Psoas muscle (tissue), 8 donors: ENCODE measurements around the gene OGDHL. TPM values are rescaled to one million over a fixed set of nuclear protein-coding genes. Genes with fewer than 3 reads are reported as not detected.

ENCODE experiments used
- ATAC-seq, 4 donors: fragments of 200-7000 bp; cut with Tn5 transposase; one replicate each; pipeline ENCODE4 v1.9.1; 2020; ENCODE audit warnings: moderate library complexity in 3 of 4, mild to moderate bottlenecking in 2 of 4
- DNase-seq, 2 donors: peaks; one replicate each; pipeline ENCODE4 v3.0.0-alpha.2; 2020
- H3K27ac ChIP-seq: fragments of 200-600 bp; one replicate; pipeline ENCODE4 v1.8.0; 2022
- H3K27me3 ChIP-seq, 3 donors: fragments of 200-600 bp in 1 of 3; one replicate each; pipeline versions ENCODE4 v1.6.1 to v1.8.0; 2013 to 2022; ENCODE audit warnings: low read length in 2 of 3, mild to moderate bottlenecking in 2 of 3, moderate library complexity in 1 of 3; ENCODE audit not compliant: insufficient read depth in 3 of 3
- H3K36me3 ChIP-seq, 2 donors: fragments of 200-600 bp in 1 of 2; one replicate each; pipeline versions ENCODE4 v1.6.1 to v1.8.0; 2013 to 2022; ENCODE audit warnings: low read depth in 1 of 2, mild to moderate bottlenecking in 1 of 2, moderate library complexity in 1 of 2; ENCODE audit not compliant: insufficient read depth in 1 of 2
- H3K4me1 ChIP-seq: fragments of 200-600 bp; one replicate; pipeline ENCODE4 v1.8.0; 2022
- H3K4me3 ChIP-seq: fragments of 200-600 bp; one replicate; pipeline ENCODE4 v1.8.0; 2022; ENCODE audit warnings: mild to moderate bottlenecking
- H3K9me3 ChIP-seq: fragments of 200-600 bp; one replicate; pipeline ENCODE4 v1.8.0; 2022
- WGBS, 3 donors: extraction: QIAGEN DNeasy Blood & Tissue Kit; methylation state at CpG; one replicate each; pipeline versions ENCODE4 v1.1.6 to v1.1.7; 2013; 5-methylcytosine and 5-hydroxymethylcytosine counted together
- intact Hi-C, 2 donors: fragments of 100-400 bp; cut with DNase I; formaldehyde crosslinking; loops; one replicate each; pipeline versions ENCODE4 v1.11.0 to v1.14.2; 2022
- long read RNA-seq, 2 donors: library from polyadenylated mRNA; unstranded; transcript quantifications; one replicate each; pipeline ENCODE4 v2.0.0, GENCODE V29; 2021
- polyA plus RNA-seq, 3 donors: library from polyadenylated mRNA; stranded (reverse); fragments of 200-250 nt; gene quantifications; one replicate each; pipeline ENCODE4 v1.2.3, GENCODE V29; 2013
- total RNA-seq, 4 donors: library from RNA; stranded (reverse); fragmentation: NEBNext Ultra II Directional in 2 of 4; extraction: Animal tissue kit (Norgen Biotek cat#: 25700) in 2 of 4; gene quantifications; one replicate each; pipeline versions ENCODE4 v1.2.1 to v1.2.4, GENCODE V29; 2021 to 2023
- TF ChIP-seq, protein P1 (sequence below): fragments of 200-600 bp; IDR thresholded peaks from one replicate; pipeline ENCODE4 v1.8.0; 2022; ENCODE audit warnings: antibody characterized with exemption
- donor health status: healthy with polysubstance abuse.
- donor health status: DM: no; HTN: no; CAD: no; lungs with moderate emphysema.
- donor health status: Bipolar disorder and iron deficiency.
- donor health status: healthy.
- donor health status: DM: yes; HTN: yes; CAD: no.
- donor health status: DM: no; HTN: no; CAD: no.
- donor health status: DM: no; HTN: no; CAD: no.
- donor health status: DM: yes; HTN: yes; CAD: no.

OGDHL gene
- total RNA-seq (under 1 TPM in 2 of 4 donors, not detected in 2; 0.17 to 0.32 TPM), polyA plus RNA-seq (under 1 TPM in 2 of 3 donors, not detected in 1; 0.01 TPM)
- long read RNA-seq, donor 1 = 0 reads
- long read RNA-seq, donor 2 = 0 reads

DNA sequence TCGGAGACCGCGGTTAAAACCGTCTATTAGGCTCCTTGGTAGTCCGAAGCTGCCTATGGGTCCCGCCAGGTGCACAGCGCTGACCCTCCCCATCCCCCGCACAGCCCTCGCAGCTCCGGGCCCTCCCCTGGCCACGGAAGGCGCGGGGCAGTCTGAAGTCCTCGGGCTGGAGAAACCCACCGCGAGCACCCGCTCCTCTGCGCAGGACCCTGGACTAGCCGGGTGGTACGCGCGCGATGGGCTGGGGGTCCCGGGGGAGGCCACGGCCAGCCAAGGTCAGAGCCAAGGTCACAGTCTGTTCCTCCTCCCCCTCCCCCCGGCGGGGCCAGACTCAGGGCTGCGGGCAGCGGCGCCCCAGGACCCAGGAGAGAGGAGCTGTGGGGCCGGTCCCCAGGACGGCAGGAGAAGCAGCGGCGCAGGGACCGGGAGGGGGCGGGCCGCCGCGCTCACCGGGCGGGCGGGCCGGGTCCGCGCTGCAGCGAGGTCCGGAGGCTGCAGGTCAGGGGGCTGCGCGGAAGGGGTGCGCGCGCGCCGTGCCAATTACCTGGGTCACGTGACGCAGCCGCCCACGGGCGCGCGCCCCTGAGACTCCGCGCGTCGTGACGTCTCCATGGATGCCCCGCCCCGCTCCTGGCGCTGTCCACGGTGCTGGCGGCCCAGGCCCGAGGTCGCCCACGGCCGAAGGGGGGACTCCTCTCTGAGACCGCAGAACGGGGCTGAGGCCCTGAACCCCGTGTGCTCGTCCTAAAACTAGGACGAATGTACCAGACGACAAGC lies at the start of gene OGDHL:
Gene OGDHL (minus strand): TSS at position 535 of the 777 bp plus-strand sequence. CDS start 3,731 bp downstream, outside the sequence.
- Histone ChIP-seq H3K4me1 (no peaks in the 10 kb centered on the region), H3K27me3 (peaks cover 3 to 51% (median 7%) of the 10 kb centered on the region in 3 donors), H3K27ac (no peak within 1 kb of the TSS), H3K9me3 (no peaks in the 10 kb centered on the region), H3K36me3 (no peaks in the 10 kb centered on the region), H3K4me3 (peak within 1 kb of the TSS; percentile 64)
- intact Hi-C loops = no loop called here
- 0 to 1% (median 1%) methylated on average over 56 to 81 of the region's 81 CpGs for WGBS, 3 donors
- DNase-seq (peak in 1 of 2 donors; percentile 42), ATAC-seq (peak; percentile 48 to 71 (median 62))
- TF ChIP-seq, protein P1, sequence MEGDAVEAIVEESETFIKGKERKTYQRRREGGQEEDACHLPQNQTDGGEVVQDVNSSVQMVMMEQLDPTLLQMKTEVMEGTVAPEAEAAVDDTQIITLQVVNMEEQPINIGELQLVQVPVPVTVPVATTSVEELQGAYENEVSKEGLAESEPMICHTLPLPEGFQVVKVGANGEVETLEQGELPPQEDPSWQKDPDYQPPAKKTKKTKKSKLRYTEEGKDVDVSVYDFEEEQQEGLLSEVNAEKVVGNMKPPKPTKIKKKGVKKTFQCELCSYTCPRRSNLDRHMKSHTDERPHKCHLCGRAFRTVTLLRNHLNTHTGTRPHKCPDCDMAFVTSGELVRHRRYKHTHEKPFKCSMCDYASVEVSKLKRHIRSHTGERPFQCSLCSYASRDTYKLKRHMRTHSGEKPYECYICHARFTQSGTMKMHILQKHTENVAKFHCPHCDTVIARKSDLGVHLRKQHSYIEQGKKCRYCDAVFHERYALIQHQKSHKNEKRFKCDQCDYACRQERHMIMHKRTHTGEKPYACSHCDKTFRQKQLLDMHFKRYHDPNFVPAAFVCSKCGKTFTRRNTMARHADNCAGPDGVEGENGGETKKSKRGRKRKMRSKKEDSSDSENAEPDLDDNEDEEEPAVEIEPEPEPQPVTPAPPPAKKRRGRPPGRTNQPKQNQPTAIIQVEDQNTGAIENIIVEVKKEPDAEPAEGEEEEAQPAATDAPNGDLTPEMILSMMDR = no peak

DNA sequence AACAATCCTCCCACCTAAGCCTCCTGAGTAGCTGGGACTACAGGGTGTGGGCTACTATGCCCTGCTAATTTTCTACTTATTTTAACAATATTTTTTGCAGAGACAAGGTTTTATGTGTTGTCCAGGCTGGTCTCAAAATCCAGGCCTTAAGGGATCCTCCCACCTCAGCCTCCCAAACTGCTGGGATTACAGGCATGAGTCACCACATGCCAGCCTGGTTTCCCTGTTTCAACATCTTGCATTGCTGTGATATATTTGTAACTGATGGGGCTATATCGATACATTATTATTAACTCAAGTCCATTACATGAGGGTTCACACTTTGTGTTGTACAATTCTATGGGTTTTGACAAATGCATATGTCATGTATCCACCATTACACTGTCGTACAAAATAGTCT lies 41.9 kb upstream of the OGDHL start:
- no peak for DNase-seq
- intact Hi-C loops = no loop called here
- Histone ChIP-seq H3K4me3 (no peak overlapping the region), H3K27ac (no peak overlapping the region), H3K9me3 (peaks cover 16% of the 10 kb centered on the region), H3K36me3 (no peaks in the 10 kb centered on the region), H3K27me3 (no peaks in the 10 kb centered on the region), H3K4me1 (no peaks in the 10 kb centered on the region)
- TF ChIP-seq, protein P1 = no peak
- ATAC-seq = no peak
- WGBS, 3 donors = 83 to 95% (median 92%) methylated on average over 2 of the region's 2 CpGs

DNA sequence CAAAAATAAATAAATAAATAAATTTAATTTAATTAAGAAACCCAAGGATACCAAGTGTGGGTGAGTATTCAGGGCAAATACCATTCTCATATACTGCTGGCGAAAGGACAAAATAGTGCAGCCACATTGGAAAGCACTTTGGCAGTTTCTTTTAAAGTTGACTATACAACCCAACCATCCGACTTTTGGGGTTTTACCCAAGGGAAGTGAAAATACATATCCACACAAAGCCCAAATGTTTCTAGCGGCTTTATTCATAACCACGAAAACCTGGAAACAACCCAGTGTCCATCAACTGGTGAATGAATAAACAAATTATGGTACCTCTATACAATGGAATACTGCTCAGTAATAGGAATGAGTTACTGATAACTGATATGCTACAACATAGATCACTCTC lies 36.2 kb upstream of the OGDHL start:
- 90 to 92% (median 92%) methylated on average over 4 of the region's 4 CpGs for whole genome bisulfite sequencing, 3 donors
- Histone ChIP-seq H3K27ac (no peak overlapping the region), H3K4me1 (no peaks in the 10 kb centered on the region), H3K9me3 (no peaks in the 10 kb centered on the region), H3K4me3 (no peak overlapping the region), H3K36me3 (no peaks in the 10 kb centered on the region), H3K27me3 (no peaks in the 10 kb centered on the region)
- intact Hi-C loops = no loop called here
- no peak for DNase-seq
- no peak for ATAC-seq
- TF ChIP-seq, protein P1 = no peak

DNA sequence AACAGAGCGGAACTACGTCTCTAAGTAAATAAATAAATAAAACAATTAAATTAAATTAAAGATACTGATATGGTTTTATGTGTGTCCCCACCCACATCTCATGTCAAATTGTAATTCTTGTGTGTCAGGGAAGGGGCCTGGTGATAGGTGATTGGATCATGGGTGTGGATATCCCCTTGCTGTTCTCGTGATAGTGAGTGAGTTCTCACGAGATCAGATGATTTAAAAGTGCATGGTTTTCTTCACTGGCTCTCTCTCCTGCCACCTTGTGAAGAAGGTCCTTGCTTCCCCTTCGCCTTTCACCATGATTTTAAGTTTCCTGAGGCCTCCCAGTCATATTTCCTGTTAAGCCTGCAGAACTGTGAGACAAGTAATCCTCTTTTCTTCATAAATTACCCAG lies 29.0 kb upstream of the OGDHL start:
- Histone ChIP-seq H3K9me3 (no peaks in the 10 kb centered on the region), H3K27me3 (no peaks in the 10 kb centered on the region), H3K4me1 (no peaks in the 10 kb centered on the region), H3K4me3 (no peak overlapping the region), H3K27ac (no peak overlapping the region), H3K36me3 (no peaks in the 10 kb centered on the region)
- intact Hi-C loops = no loop called here
- 62 to 75% (median 68%) methylated on average over 5 of the region's 5 CpGs for WGBS, 3 donors
- TF ChIP-seq, protein P1 = no peak
- ATAC-seq (no peak), DNase-seq (no peak)
